Head of caudate nucleus (tissue), 42 donors: Measurements from ENCODE around the gene ATP4B.

ENCODE experiments used
- DNase-seq, 42 donors: peaks; one replicate each; pipeline versions ENCODE4 v3.0.0 to v3.0.0-alpha.2; 2020 to 2021; ENCODE audit warnings: mixed read lengths in 7 of 42
- intact Hi-C: fragments of 100-400 bp; cut with DNase I; formaldehyde crosslinking; loops from one replicate; pipeline ENCODE4 v1.15.0; 2022

Gene ATP4B

DNA sequence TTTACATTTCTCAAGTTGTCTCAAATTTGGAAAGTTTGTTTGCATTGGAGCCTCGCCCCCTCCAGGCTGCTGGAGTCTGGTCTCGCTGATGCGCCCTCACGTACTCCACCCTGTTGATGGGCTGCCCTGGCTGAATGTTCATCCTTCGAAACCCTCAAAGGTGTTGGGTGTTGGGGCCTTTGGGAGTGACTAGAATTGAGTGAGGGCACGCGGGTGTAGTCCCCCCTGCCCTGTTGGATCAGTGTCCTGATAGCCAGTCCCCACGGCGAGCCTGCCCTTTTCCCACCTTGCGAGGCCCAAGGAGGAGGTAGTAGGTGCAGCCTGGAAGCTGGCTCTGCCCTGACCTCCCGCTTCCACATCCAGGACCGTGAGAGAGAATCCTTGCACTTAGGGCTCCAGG, 58.6 kb downstream of the ATP4B start:
- DNase-seq, result peak in 3 of 42 donors; percentile 12 to 34 (median 18)
- intact Hi-C loops, result no loop called here
